Trophoblast cell (in vitro differentiated cells and primary cell): ENCODE measurements around the gene CHST15.

Experiments used
- DNase-seq, 2 donors: peaks; one replicate each; pipeline ENCODE4 v3.0.0-alpha.2; 2016
- H2AFZ ChIP-seq: 2 replicates; pipeline ENCODE4 v1.6.1; 2013; ENCODE audit warnings: low read length, moderate library complexity, mild to moderate bottlenecking; ENCODE audit not compliant: insufficient read depth, poor library complexity
- H2AK5ac ChIP-seq: 2 replicates; pipeline ENCODE4 v1.6.1; 2013; ENCODE audit warnings: mild to moderate bottlenecking, low read length
- H2BK120ac ChIP-seq: 2 replicates; pipeline ENCODE4 v1.6.1; 2013; ENCODE audit warnings: low read length, mild to moderate bottlenecking, moderate library complexity; ENCODE audit not compliant: insufficient read depth, poor library complexity
- H2BK12ac ChIP-seq: 2 replicates; pipeline ENCODE4 v1.6.1; 2013; ENCODE audit warnings: mild to moderate bottlenecking, low read length, moderate library complexity
- H2BK5ac ChIP-seq: 2 replicates; pipeline ENCODE4 v1.6.1; 2013; ENCODE audit warnings: low read length, low read depth, moderate library complexity, mild to moderate bottlenecking; ENCODE audit not compliant: poor library complexity
- H3K14ac ChIP-seq: 2 replicates; pipeline ENCODE4 v1.6.1; 2013; ENCODE audit warnings: mild to moderate bottlenecking, low read length
- H3K18ac ChIP-seq: 2 replicates; pipeline ENCODE4 v1.6.1; 2013; ENCODE audit warnings: mild to moderate bottlenecking, low read length
- H3K23ac ChIP-seq: 2 replicates; pipeline ENCODE4 v1.6.1; 2013; ENCODE audit warnings: low read length
- H3K27ac ChIP-seq: 2 replicates; pipeline ENCODE4 v1.5.1; 2013; ENCODE audit warnings: low read depth, mild to moderate bottlenecking, inconsistent platforms, low read length, moderate library complexity
- H3K27me3 ChIP-seq: 2 replicates; pipeline ENCODE4 v1.6.1; 2013; ENCODE audit warnings: inconsistent platforms, mild to moderate bottlenecking, low read length, moderate library complexity; ENCODE audit not compliant: insufficient read depth
- H3K36me3 ChIP-seq, 2 experiments: 1 replicate in 1 of 2; 2 replicates in 1 of 2; pipeline ENCODE4 v1.6.1; 2013; ENCODE audit warnings: low read length in 2 of 2, mild to moderate bottlenecking in 2 of 2, moderate library complexity in 1 of 2; ENCODE audit not compliant: insufficient read depth in 2 of 2, control insufficient read depth in 1 of 2
- H3K4ac ChIP-seq: 2 replicates; pipeline ENCODE4 v1.6.1; 2013; ENCODE audit warnings: low read depth, mild to moderate bottlenecking, low read length, moderate library complexity
- H3K4me1 ChIP-seq, 2 experiments: 1 replicate in 1 of 2; 2 replicates in 1 of 2; pipeline ENCODE4 v1.6.1; 2013; ENCODE audit warnings: low read length in 2 of 2, mild to moderate bottlenecking in 2 of 2, moderate library complexity in 1 of 2; ENCODE audit not compliant: insufficient read depth in 2 of 2, control insufficient read depth in 1 of 2
- H3K4me2 ChIP-seq: 2 replicates; pipeline ENCODE4 v1.6.1; 2013; ENCODE audit warnings: inconsistent platforms, mild to moderate bottlenecking, low read length, moderate library complexity
- H3K4me3 ChIP-seq: 2 replicates; pipeline ENCODE4 v1.5.1; 2013; ENCODE audit warnings: mild to moderate bottlenecking, low read depth, low read length, inconsistent platforms
- H3K79me1 ChIP-seq: one replicate; pipeline ENCODE4 v1.6.1; 2013; ENCODE audit warnings: low read length
- H3K79me2 ChIP-seq: 2 replicates; pipeline ENCODE4 v1.6.1; 2013; ENCODE audit warnings: low read length, mild to moderate bottlenecking; ENCODE audit not compliant: control insufficient read depth, insufficient read depth, poor library complexity
- H3K9ac ChIP-seq: 2 replicates; pipeline ENCODE4 v1.6.1; 2013; ENCODE audit warnings: mild to moderate bottlenecking, low read length
- H3K9me3 ChIP-seq: 2 replicates; pipeline ENCODE4 v1.6.1; 2013; ENCODE audit warnings: low read depth, mild to moderate bottlenecking, control low read depth, inconsistent platforms, low read length; ENCODE audit not compliant: insufficient read depth
- H4K12ac ChIP-seq: 2 replicates; pipeline ENCODE4 v1.6.1; 2013; ENCODE audit warnings: low read depth, mild to moderate bottlenecking, low read length, moderate library complexity
- H4K8ac ChIP-seq: 2 replicates; pipeline ENCODE4 v1.6.1; 2013; ENCODE audit warnings: low read depth, mild to moderate bottlenecking, low read length, moderate library complexity
- H4K91ac ChIP-seq: one replicate; pipeline ENCODE4 v1.6.1; 2013; ENCODE audit warnings: low read depth, mild to moderate bottlenecking, low read length, moderate library complexity
- WGBS: extraction: QIAGEN DNeasy Blood & Tissue Kit; methylation state at CpG from one replicate; pipeline ENCODE4 v1.1.7; 2013; ENCODE audit warnings: missing lambda C conversion rate; ENCODE audit not compliant: insufficient read length, insufficient coverage; ENCODE audit errors: extremely low coverage; 5-methylcytosine and 5-hydroxymethylcytosine counted together

Gene CHST15

DNA sequence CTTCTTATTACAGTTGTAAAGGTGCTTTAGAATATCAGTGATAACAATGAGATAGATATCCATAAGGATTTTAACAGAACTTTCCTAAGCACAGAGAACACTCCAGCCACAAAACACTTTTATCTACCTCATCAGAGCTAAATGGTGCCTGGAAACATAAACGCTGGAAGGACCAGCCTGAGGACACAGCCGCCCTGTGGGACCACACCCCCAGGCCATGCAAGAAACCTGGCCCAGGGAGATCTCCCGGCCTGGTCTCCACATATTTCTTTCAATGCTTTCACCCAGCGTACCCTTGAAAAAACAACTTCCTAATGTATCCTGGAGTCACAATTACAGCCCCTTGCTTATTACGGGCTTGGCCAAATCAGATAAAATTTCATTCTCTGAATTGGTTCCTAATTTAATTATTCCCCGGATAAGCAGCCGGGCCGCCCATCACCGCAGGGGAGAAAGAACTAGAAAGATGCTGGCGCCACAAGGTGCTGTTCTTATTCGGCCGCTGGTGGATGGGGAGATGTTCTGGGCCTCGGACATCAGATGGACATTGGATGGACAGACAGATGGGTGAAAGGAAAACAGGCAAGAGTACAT, 11.8 kb downstream of the CHST15 start:
- DNase-seq = no peak
- Histone ChIP-seq H2BK5ac (no peak overlapping the region), H3K18ac (no peak overlapping the region), H3K23ac (no peak overlapping the region), H2BK120ac (no peak overlapping the region), H2BK12ac (no peak overlapping the region), H3K14ac (no peak overlapping the region), H3K79me2 (no peaks in the 10 kb centered on the region), H2AFZ (no peak overlapping the region), H4K91ac (no peak overlapping the region), H3K9me3 (no peaks in the 10 kb centered on the region), H4K8ac (no peak overlapping the region), H3K4me1 (peaks cover 2 to 4% of the 10 kb centered on the region in 2 experiments), H3K4me2 (no peak overlapping the region), H3K4ac (no peak overlapping the region), H4K12ac (no peak overlapping the region), H3K27me3 (no peaks in the 10 kb centered on the region), H3K79me1 (no peaks in the 10 kb centered on the region), H3K9ac (no peak overlapping the region), H3K27ac (no peak overlapping the region), H3K36me3 (no peaks in the 10 kb centered on the region), H2AK5ac (no peak overlapping the region), H3K4me3 (no peak overlapping the region)
- WGBS = no CpG with 5 or more reads among the region's 13 CpGs

GRCh38 chr10:124079864-124080263, 13.5 kb downstream of the CHST15 start:
- H3K27ac ChIP-seq = no peak overlapping the region
- no peaks in the 10 kb centered on the region for H3K27me3 ChIP-seq
- H3K4me2 ChIP-seq = no peak overlapping the region
- H3K18ac ChIP-seq = no peak overlapping the region
- H3K36me3 ChIP-seq = no peaks in the 10 kb centered on the region
- no peaks in the 10 kb centered on the region for H3K79me2 ChIP-seq
- no peaks in the 10 kb centered on the region for H3K79me1 ChIP-seq
- H2AFZ ChIP-seq = no peak overlapping the region
- H2BK5ac ChIP-seq = no peak overlapping the region
- DNase-seq = no peak
- H3K4me3 ChIP-seq = no peak overlapping the region
- H4K12ac ChIP-seq = no peak overlapping the region
- H4K91ac ChIP-seq = no peak overlapping the region
- H3K4me1 ChIP-seq = peaks cover 9 to 10% of the 10 kb centered on the region in 2 experiments
- H3K4ac ChIP-seq = no peak overlapping the region
- no peak overlapping the region for H2AK5ac ChIP-seq
- no peak overlapping the region for H2BK12ac ChIP-seq
- no peak overlapping the region for H3K9ac ChIP-seq
- no peak overlapping the region for H3K23ac ChIP-seq
- H3K14ac ChIP-seq = no peak overlapping the region
- H4K8ac ChIP-seq = no peak overlapping the region
- no CpG with 5 or more reads among the region's 9 CpGs for WGBS
- no peaks in the 10 kb centered on the region for H3K9me3 ChIP-seq
- H2BK120ac ChIP-seq = no peak overlapping the region

GRCh38 chr10:124078714-124079113, 14.7 kb downstream of the CHST15 start:
- no peak overlapping the region for H4K91ac ChIP-seq
- H3K27ac ChIP-seq = no peak overlapping the region
- H3K4me3 ChIP-seq = no peak overlapping the region
- no peak overlapping the region for H3K9ac ChIP-seq
- H2AK5ac ChIP-seq = no peak overlapping the region
- H3K79me1 ChIP-seq = no peaks in the 10 kb centered on the region
- H3K79me2 ChIP-seq = no peaks in the 10 kb centered on the region
- H3K36me3 ChIP-seq = no peaks in the 10 kb centered on the region
- H3K4me2 ChIP-seq = no peak overlapping the region
- H4K8ac ChIP-seq = no peak overlapping the region
- no peak for DNase-seq
- no peak overlapping the region for H2AFZ ChIP-seq
- H3K23ac ChIP-seq = no peak overlapping the region
- H3K4me1 ChIP-seq = peaks cover 9 to 14% of the 10 kb centered on the region in 2 experiments
- no peak overlapping the region for H2BK120ac ChIP-seq
- H3K4ac ChIP-seq = no peak overlapping the region
- no peak overlapping the region for H2BK5ac ChIP-seq
- H4K12ac ChIP-seq = no peak overlapping the region
- H3K9me3 ChIP-seq = no peaks in the 10 kb centered on the region
- no peak overlapping the region for H3K14ac ChIP-seq
- H2BK12ac ChIP-seq = no peak overlapping the region
- H3K27me3 ChIP-seq = no peaks in the 10 kb centered on the region
- H3K18ac ChIP-seq = no peak overlapping the region

DNA sequence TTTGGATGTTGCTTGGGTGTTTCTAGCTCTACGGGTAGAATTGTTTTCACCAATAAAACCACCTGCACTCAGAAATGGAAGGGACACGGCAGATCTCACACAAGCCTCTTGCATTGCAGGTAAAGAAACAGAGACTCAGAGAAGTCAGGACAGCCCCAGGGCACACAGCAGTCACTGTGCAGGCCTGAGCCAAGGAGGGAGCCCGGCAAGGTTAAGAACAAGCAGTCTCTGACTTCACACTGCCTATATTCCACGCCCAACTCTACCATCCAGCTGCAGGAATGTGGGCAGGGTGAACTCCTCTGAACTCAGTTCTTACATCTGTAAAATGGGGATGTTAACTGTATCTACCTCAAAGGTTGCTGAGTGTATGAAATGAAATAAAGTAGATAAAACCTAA, 15.4 kb downstream of the CHST15 start:
- no peak for DNase-seq
- no peak overlapping the region for H3K27ac ChIP-seq
- H2AK5ac ChIP-seq = no peak overlapping the region
- no peak overlapping the region for H2BK5ac ChIP-seq
- H3K79me2 ChIP-seq = no peaks in the 10 kb centered on the region
- H4K91ac ChIP-seq = no peak overlapping the region
- H3K27me3 ChIP-seq = no peaks in the 10 kb centered on the region
- H2BK120ac ChIP-seq = no peak overlapping the region
- H2BK12ac ChIP-seq = no peak overlapping the region
- H3K4me3 ChIP-seq = no peak overlapping the region
- no peak overlapping the region for H4K12ac ChIP-seq
- no peak overlapping the region for H3K4ac ChIP-seq
- no peaks in the 10 kb centered on the region for H3K79me1 ChIP-seq
- no CpG with 5 or more reads among the region's 4 CpGs for WGBS
- no peak overlapping the region for H3K9ac ChIP-seq
- H3K4me2 ChIP-seq = no peak overlapping the region
- H3K14ac ChIP-seq = no peak overlapping the region
- H3K23ac ChIP-seq = no peak overlapping the region
- H3K18ac ChIP-seq = no peak overlapping the region
- H2AFZ ChIP-seq = no peak overlapping the region
- H3K4me1 ChIP-seq = peaks cover 9 to 14% of the 10 kb centered on the region in 2 experiments
- no peak overlapping the region for H4K8ac ChIP-seq
- no peaks in the 10 kb centered on the region for H3K9me3 ChIP-seq
- H3K36me3 ChIP-seq = no peaks in the 10 kb centered on the region
